ENCODE measurements around the gene TRIM7. TPM values are rescaled to one million over a fixed set of nuclear protein-coding genes. Genes with fewer than 3 reads are reported as not detected.

The TRIM7 gene
- polyA plus RNA-seq, 1 donor (not counting 4 experiments of a cell fraction or from before 2014, with no cell fraction given): 27.6 TPM

DNA sequence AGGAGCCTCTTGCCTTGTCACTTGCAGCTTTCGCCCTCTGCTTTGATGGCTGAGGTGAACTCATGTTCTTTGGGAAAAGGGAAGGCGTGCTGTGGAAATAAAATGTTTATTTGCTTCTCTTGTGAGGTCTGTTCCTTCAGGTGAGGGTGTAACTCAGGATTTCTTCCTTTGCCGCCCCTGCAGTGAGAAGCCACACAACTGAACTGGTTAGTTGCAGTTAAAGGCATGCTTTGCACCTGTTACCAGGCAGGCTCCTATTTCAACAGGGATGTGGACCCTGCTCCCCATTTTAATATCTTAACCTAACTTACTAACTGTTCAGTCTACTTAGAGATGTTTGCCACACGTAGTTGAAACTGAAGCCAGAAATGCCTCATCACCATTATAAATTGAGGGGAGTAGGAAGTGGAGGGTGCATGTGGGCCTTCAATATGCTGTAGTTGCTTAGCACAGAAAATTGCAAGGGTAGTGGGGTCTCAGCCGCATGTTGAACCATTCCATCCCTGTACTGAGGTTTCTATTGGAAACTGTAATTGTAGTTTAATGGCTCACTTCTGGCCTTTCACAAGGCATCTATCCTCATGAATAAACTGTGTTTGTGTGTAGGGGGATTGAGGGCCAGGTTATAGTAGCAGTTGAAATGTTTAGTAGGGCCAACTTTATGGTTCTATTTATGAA is 30.8 kb upstream of the TRIM7 start:
- dilution Hi-C loops (cut with MboI; ENCODE audit: extremely low pct_ligation_motif_present, low sequenced_read_pairs): no loop called here
- H3K79me2 ChIP-seq (ENCODE audit: control insufficient read depth, insufficient read depth, low read length): peaks cover 33% of the 10 kb centered on the region
- no peak for DNase-seq (ENCODE audit: low read depth, low spot score)
- no peaks in the 10 kb centered on the region for H3K9me1 ChIP-seq (ENCODE audit: control insufficient read depth, extremely low read depth, insufficient read depth, low read length)
- no peak overlapping the region for H3K27ac ChIP-seq (ENCODE audit: control insufficient read depth, insufficient read depth, low read length)
- no peaks in the 10 kb centered on the region for H3K27me3 ChIP-seq (ENCODE audit: control insufficient read depth, extremely low read depth, insufficient read depth, low read length)
- H3K36me3 ChIP-seq (ENCODE audit: control insufficient read depth in 2 of 2, extremely low read depth in 1 of 2, insufficient read depth in 2 of 2, low read length in 2 of 2): peaks cover 48 to 57% of the 10 kb centered on the region in 2 experiments
- no peaks in the 10 kb centered on the region for H3K9me3 ChIP-seq (ENCODE audit: control insufficient read depth, low read depth, low read length)
- H2AFZ ChIP-seq (ENCODE audit: control insufficient read depth, low read length): no peak overlapping the region
- no peak for TF ChIP-seq CTCF (optimal IDR thresholded peaks at IDR 0.05 in 1 of 3, IDR thresholded peaks at IDR 0.05 in 1 of 3, conservative IDR thresholded peaks at IDR 0.05 in 1 of 3; ENCODE audit: extremely low read depth in 1 of 3, insufficient read depth in 2 of 3, low read length in 3 of 3)
- TF ChIP-seq EZH2 (IDR thresholded peaks at IDR 0.05; ENCODE audit: low read length): no peak
- FAIRE-seq: no peak
- H3K4me1 ChIP-seq (ENCODE audit: control insufficient read depth, extremely low read depth, insufficient read depth, low read length): peaks cover 1% of the 10 kb centered on the region
- H3K9ac ChIP-seq (ENCODE audit: control insufficient read depth, extremely low read depth, insufficient read depth, low read length): no peak overlapping the region
- H3K4me2 ChIP-seq (ENCODE audit: control insufficient read depth, extremely low read depth, insufficient read depth, low read depth, low read length): no peak overlapping the region
- peaks cover 52% of the 10 kb centered on the region for H4K20me1 ChIP-seq (ENCODE audit: control insufficient read depth, extremely low read depth, insufficient read depth, low read length)
- H3K4me3 ChIP-seq (ENCODE audit: control insufficient read depth in 2 of 3, extremely low read depth in 1 of 3, insufficient read depth in 2 of 3, low read depth in 1 of 3, low read length in 3 of 3): no peak overlapping the region

DNA sequence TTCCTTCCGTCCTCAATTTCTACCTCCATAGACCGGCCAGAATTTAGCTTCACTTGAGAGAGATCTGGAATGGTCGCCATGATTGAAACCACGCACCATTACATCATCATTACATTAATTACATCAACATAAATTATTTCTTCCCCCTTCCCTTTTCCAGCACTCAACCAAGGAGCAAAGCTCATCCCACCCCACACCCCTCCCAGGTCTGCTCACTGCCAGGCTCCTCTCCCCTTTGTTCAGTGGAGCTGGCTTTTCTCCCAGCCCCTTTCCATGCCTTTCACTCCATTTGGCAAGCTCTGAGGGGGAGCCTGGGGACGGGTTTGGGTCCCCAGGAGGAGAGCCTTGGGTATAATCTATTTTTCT is 30.3 kb upstream of the TRIM7 start:
- H3K9me1 ChIP-seq (ENCODE audit: control insufficient read depth, extremely low read depth, insufficient read depth, low read length): no peaks in the 10 kb centered on the region
- H3K9me3 ChIP-seq (ENCODE audit: control insufficient read depth, low read depth, low read length): no peaks in the 10 kb centered on the region
- peaks cover 51% of the 10 kb centered on the region for H4K20me1 ChIP-seq (ENCODE audit: control insufficient read depth, extremely low read depth, insufficient read depth, low read length)
- no peak overlapping the region for H3K4me3 ChIP-seq (ENCODE audit: control insufficient read depth in 2 of 3, extremely low read depth in 1 of 3, insufficient read depth in 2 of 3, low read depth in 1 of 3, low read length in 3 of 3)
- H3K79me2 ChIP-seq (ENCODE audit: control insufficient read depth, insufficient read depth, low read length): peaks cover 27% of the 10 kb centered on the region
- H3K27me3 ChIP-seq (ENCODE audit: control insufficient read depth, extremely low read depth, insufficient read depth, low read length): no peaks in the 10 kb centered on the region
- dilution Hi-C loops (cut with MboI; ENCODE audit: extremely low pct_ligation_motif_present, low sequenced_read_pairs): no loop called here
- H2AFZ ChIP-seq (ENCODE audit: control insufficient read depth, low read length): no peak overlapping the region
- H3K9ac ChIP-seq (ENCODE audit: control insufficient read depth, extremely low read depth, insufficient read depth, low read length): no peak overlapping the region
- DNase-seq (ENCODE audit: low read depth, low spot score) (no peak), FAIRE-seq (no peak)
- no peak overlapping the region for H3K4me2 ChIP-seq (ENCODE audit: control insufficient read depth, extremely low read depth, insufficient read depth, low read depth, low read length)
- no peak overlapping the region for H3K27ac ChIP-seq (ENCODE audit: control insufficient read depth, insufficient read depth, low read length)
- H3K36me3 ChIP-seq (ENCODE audit: control insufficient read depth in 2 of 2, extremely low read depth in 1 of 2, insufficient read depth in 2 of 2, low read length in 2 of 2): peaks cover 49 to 60% of the 10 kb centered on the region in 2 experiments
- TF ChIP-seq EZH2 (IDR thresholded peaks at IDR 0.05; ENCODE audit: low read length) (no peak), CTCF (optimal IDR thresholded peaks at IDR 0.05 in 1 of 3, IDR thresholded peaks at IDR 0.05 in 1 of 3, conservative IDR thresholded peaks at IDR 0.05 in 1 of 3; ENCODE audit: extremely low read depth in 1 of 3, insufficient read depth in 2 of 3, low read length in 3 of 3) (no peak)
- H3K4me1 ChIP-seq (ENCODE audit: control insufficient read depth, extremely low read depth, insufficient read depth, low read length): no peaks in the 10 kb centered on the region

Measured in keratinocyte (primary cell).